GM21529 (cell line): Measurements from ENCODE around the gene INTS7.
"Not testable (repeated sequence)": the region's sequence is repeated elsewhere in the genome, so short reads cannot be mapped to it uniquely, and the experiment has no call there.

Source experiments
- ATAC-seq: cut with Tn5 transposase; IDR thresholded peaks from one replicate; pipeline ENCODE4 v1.9.1; 2021; ENCODE audit not compliant: unreplicated experiment

INTS7 gene

GRCh38 chr1:211985556-211986264, 49.6 kb downstream of the INTS7 start:
- ATAC-seq = peak; percentile 95

- ATAC-seq = no peak
Observed at GRCh38 chr1:211978596-211978995, 56.8 kb downstream of the INTS7 start.

- no peak for ATAC-seq
Observed at GRCh38 chr1:211975152-211975941, 60.0 kb downstream of the INTS7 start.

- no peak for ATAC-seq
Observed at GRCh38 chr1:211973541-211973940, 61.8 kb downstream of the INTS7 start.

GRCh38 chr1:211968200-211968834, 67.0 kb downstream of the INTS7 start:
- no peak for ATAC-seq

- no peak for ATAC-seq
Observed at GRCh38 chr1:211967704-211968103, 67.7 kb downstream of the INTS7 start.

GRCh38 chr1:211965108-211965805, 70.1 kb downstream of the INTS7 start:
- ATAC-seq = no peak

GRCh38 chr1:211959680-211960079, 75.7 kb downstream of the INTS7 start:
- ATAC-seq = no peak

GRCh38 chr1:211959221-211959620, 76.1 kb downstream of the INTS7 start:
- no peak for ATAC-seq

- ATAC-seq = not testable (repeated sequence)
Observed at GRCh38 chr1:211954028-211954427, 81.3 kb downstream of the INTS7 start.

- ATAC-seq = not testable (repeated sequence)
Observed at GRCh38 chr1:211953543-211953942, 81.8 kb downstream of the INTS7 start.

GRCh38 chr1:211952299-211952698, 83.1 kb downstream of the INTS7 start:
- ATAC-seq = no peak

- peak; percentile 96 for ATAC-seq
Observed at GRCh38 chr1:211951856-211952255, 83.5 kb downstream of the INTS7 start.

GRCh38 chr1:211948377-211948776, 87.0 kb downstream of the INTS7 start:
- no peak for ATAC-seq

GRCh38 chr1:211947396-211948295, 87.7 kb downstream of the INTS7 start:
- ATAC-seq = no peak

GRCh38 chr1:211944733-211945500, 90.4 kb downstream of the INTS7 start:
- ATAC-seq = no peak

GRCh38 chr1:211942583-211942982, 92.8 kb downstream of the INTS7 start:
- no peak for ATAC-seq

- peak; percentile 79 for ATAC-seq
Observed at GRCh38 chr1:211939876-211940468, 95.4 kb downstream of the INTS7 start.

- peak; percentile 26 for ATAC-seq
Observed at GRCh38 chr1:211938561-211938997, 96.8 kb downstream of the INTS7 start.
